ENCODE results near the gene INTS11. TPM values are rescaled to one million over a fixed set of nuclear protein-coding genes. Genes with fewer than 3 reads are reported as not detected.
A peak's percentile ranks its signal among the peaks of the same experiment; 100 is the strongest.

Gene INTS11
- total and polyA plus RNA-seq, 4 donors, result 26.3 to 40.5 (median 34.5) TPM

GRCh38 chr1:1332031-1332755 lies 7.7 kb upstream of the INTS11 start:
- Histone ChIP-seq H3K9ac (ENCODE audit: low read depth in 1 of 2, low read length in 2 of 2) (no peak overlapping the region), H3K9me3 (ENCODE audit: control insufficient read depth in 4 of 4, low read length in 3 of 4) (no peaks in the 10 kb centered on the region), H3K4me3 (ENCODE audit: low read depth in 1 of 3, low read length in 3 of 3) (no peak overlapping the region), H3K36me3 (ENCODE audit: control insufficient read depth in 4 of 4, insufficient read depth in 3 of 4, low read depth in 1 of 4, low read length in 3 of 4) (peaks cover 0 to 12% (median 5%) of the 10 kb centered on the region in 4 donors), H3K27me3 (ENCODE audit: control insufficient read depth in 4 of 4, insufficient read depth in 4 of 4, low read length in 3 of 4) (no peaks in the 10 kb centered on the region), H3K4me1 (ENCODE audit: control insufficient read depth in 4 of 4, insufficient read depth in 4 of 4, low read length in 3 of 4) (peaks cover 6 to 22% (median 15%) of the 10 kb centered on the region in 4 donors), H3K27ac (ENCODE audit: low read depth in 1 of 2, low read length in 2 of 2) (peak overlapping the region; percentile 49 to 67)
- WGBS, result 78% methylated on average over 57 of the region's 57 CpGs
- TF ChIP-seq RAD21 (IDR thresholded peaks at IDR 0.05) (no peak), EGR1 (IDR thresholded peaks at IDR 0.05; ENCODE audit: low read depth in 2 of 2) (peak in 1 of 2 donors; percentile 69)
- DNase-seq (ENCODE audit: low spot score), result no peak

- no peak for TF ChIP-seq NR2F2 (IDR thresholded peaks at IDR 0.05)
- TF ChIP-seq EGR1 (IDR thresholded peaks at IDR 0.05; ENCODE audit: low read depth in 2 of 2), result no peak
- no peak for TF ChIP-seq FOXA2 (IDR thresholded peaks at IDR 0.05)
- TF ChIP-seq MAX (IDR thresholded peaks at IDR 0.05), result no peak
- no peak for TF ChIP-seq CTCF (IDR thresholded peaks at IDR 0.05; ENCODE audit: low read depth, low read length, missing input control)
- no peak for TF ChIP-seq ZBTB33 (IDR thresholded peaks at IDR 0.05)
- TF ChIP-seq, protein P1, sequence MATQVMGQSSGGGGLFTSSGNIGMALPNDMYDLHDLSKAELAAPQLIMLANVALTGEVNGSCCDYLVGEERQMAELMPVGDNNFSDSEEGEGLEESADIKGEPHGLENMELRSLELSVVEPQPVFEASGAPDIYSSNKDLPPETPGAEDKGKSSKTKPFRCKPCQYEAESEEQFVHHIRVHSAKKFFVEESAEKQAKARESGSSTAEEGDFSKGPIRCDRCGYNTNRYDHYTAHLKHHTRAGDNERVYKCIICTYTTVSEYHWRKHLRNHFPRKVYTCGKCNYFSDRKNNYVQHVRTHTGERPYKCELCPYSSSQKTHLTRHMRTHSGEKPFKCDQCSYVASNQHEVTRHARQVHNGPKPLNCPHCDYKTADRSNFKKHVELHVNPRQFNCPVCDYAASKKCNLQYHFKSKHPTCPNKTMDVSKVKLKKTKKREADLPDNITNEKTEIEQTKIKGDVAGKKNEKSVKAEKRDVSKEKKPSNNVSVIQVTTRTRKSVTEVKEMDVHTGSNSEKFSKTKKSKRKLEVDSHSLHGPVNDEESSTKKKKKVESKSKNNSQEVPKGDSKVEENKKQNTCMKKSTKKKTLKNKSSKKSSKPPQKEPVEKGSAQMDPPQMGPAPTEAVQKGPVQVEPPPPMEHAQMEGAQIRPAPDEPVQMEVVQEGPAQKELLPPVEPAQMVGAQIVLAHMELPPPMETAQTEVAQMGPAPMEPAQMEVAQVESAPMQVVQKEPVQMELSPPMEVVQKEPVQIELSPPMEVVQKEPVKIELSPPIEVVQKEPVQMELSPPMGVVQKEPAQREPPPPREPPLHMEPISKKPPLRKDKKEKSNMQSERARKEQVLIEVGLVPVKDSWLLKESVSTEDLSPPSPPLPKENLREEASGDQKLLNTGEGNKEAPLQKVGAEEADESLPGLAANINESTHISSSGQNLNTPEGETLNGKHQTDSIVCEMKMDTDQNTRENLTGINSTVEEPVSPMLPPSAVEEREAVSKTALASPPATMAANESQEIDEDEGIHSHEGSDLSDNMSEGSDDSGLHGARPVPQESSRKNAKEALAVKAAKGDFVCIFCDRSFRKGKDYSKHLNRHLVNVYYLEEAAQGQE (IDR thresholded peaks at IDR 0.05), result no peak
- no peak for TF ChIP-seq ATF3 (IDR thresholded peaks at IDR 0.05)
- TF ChIP-seq HNF4A (conservative IDR thresholded peaks at IDR 0.05), result no peak
- TF ChIP-seq TAF1 (conservative IDR thresholded peaks at IDR 0.05), result no peak
- no peak for TF ChIP-seq YY1 (IDR thresholded peaks at IDR 0.05)
- TF ChIP-seq RXRA (IDR thresholded peaks at IDR 0.05), result no peak
- TF ChIP-seq HNF4G (IDR thresholded peaks at IDR 0.05), result no peak
- no peak for TF ChIP-seq GABPA (IDR thresholded peaks at IDR 0.05 in 1 of 2, conservative IDR thresholded peaks at IDR 0.05 in 1 of 2)
- no peak for TF ChIP-seq RAD21 (IDR thresholded peaks at IDR 0.05)
- TF ChIP-seq JUND (IDR thresholded peaks at IDR 0.05), result no peak
- no peak for TF ChIP-seq SP1 (IDR thresholded peaks at IDR 0.05)
- no peak for TF ChIP-seq FOXA1 (IDR thresholded peaks at IDR 0.05)
- no peak within 1 kb of the TSS for H3K9ac ChIP-seq (ENCODE audit: low read depth in 1 of 2, low read length in 2 of 2)
- H3K4me3 ChIP-seq (ENCODE audit: low read depth in 1 of 3, low read length in 3 of 3), result no peak within 1 kb of the TSS
- no peak within 1 kb of the TSS for H3K27ac ChIP-seq (ENCODE audit: low read depth in 1 of 2, low read length in 2 of 2)
- H3K27me3 ChIP-seq (ENCODE audit: control insufficient read depth in 4 of 4, insufficient read depth in 4 of 4, low read length in 3 of 4), result no peaks in the 10 kb centered on the region
- no peak for DNase-seq (ENCODE audit: low spot score)
- H3K4me1 ChIP-seq (ENCODE audit: control insufficient read depth in 4 of 4, insufficient read depth in 4 of 4, low read length in 3 of 4), result peaks cover 9 to 29% (median 18%) of the 10 kb centered on the region in 4 donors
- H3K9me3 ChIP-seq (ENCODE audit: control insufficient read depth in 4 of 4, low read length in 3 of 4), result no peaks in the 10 kb centered on the region
- H3K36me3 ChIP-seq (ENCODE audit: control insufficient read depth in 4 of 4, insufficient read depth in 3 of 4, low read depth in 1 of 4, low read length in 3 of 4), result peaks cover 0 to 12% (median 8%) of the 10 kb centered on the region in 4 donors
- WGBS, result 79% methylated on average over 41 of the region's 41 CpGs
Observed at GRCh38 chr1:1331068-1331965, 6.9 kb upstream of the INTS11 start, which contains the start of gene TAS1R3. TAS1R3 (plus strand) TSS chr1:1331280; CDS start chr1:1331346, 66 bp downstream.

All from liver (tissue), 9 donors.